Naive thymus-derived CD8-positive, alpha-beta T cell (primary cell): ENCODE results near the gene NRTN. TPM values are rescaled to one million over a fixed set of nuclear protein-coding genes. Genes with fewer than 3 reads are reported as not detected.
A peak's percentile ranks its signal among the peaks of the same experiment; 100 is the strongest.
"Not testable (repeated sequence)": the region's sequence is repeated elsewhere in the genome, so short reads cannot be mapped to it uniquely, and the experiment has no call there.

Experiments used
- ATAC-seq, 2 donors: fragments of 150-1000 bp; cut with Tn5 transposase in 1 of 2; sonication (Bioruptor Pico), chemical (Tn5 transposase) in 1 of 2; 1 replicate in 1 of 2; 2 replicates in 1 of 2; pipeline ENCODE4 v1.10.0; 2021; ENCODE audit warnings: mild to moderate bottlenecking in 2 of 2, moderate library complexity in 2 of 2
- POLR2A ChIA-PET: fragments of 350-600 bp; sonication (Branson Sonifier 250); formaldehyde crosslinking; loops from one replicate; lab custom pipeline; 2021; ENCODE audit warnings: antibody characterized with exemption; lab: Charles Lee
- DNase-seq, 10 donors: peaks; one replicate each; pipeline versions ENCODE4 v3.0.0 to v3.0.0-alpha.2; 2020 to 2022
- H3K27ac Mint-ChIP-seq, 10 donors: one replicate each; pipeline ENCODE4 v1.8.0; 2020 to 2022; ENCODE audit warnings: mild to moderate bottlenecking in 10 of 10, mixed read lengths in 10 of 10, moderate library complexity in 4 of 10, inconsistent platforms in 1 of 10
- H3K27me3 Mint-ChIP-seq, 5 donors: one replicate each; pipeline ENCODE4 v1.8.0; 2021 to 2022; ENCODE audit warnings: mixed read lengths in 5 of 5
- H3K36me3 Mint-ChIP-seq, 3 donors: one replicate each; pipeline ENCODE4 v1.8.0; 2020 to 2022; ENCODE audit warnings: mixed read lengths in 3 of 3, mild to moderate bottlenecking in 2 of 3, inconsistent platforms in 1 of 3
- H3K4me1 Mint-ChIP-seq, 4 donors: one replicate each; pipeline ENCODE4 v1.8.0; 2021 to 2022; ENCODE audit warnings: mixed read lengths in 4 of 4
- H3K4me3 Mint-ChIP-seq, 10 donors: one replicate each; pipeline ENCODE4 v1.8.0; 2020 to 2022; ENCODE audit warnings: mild to moderate bottlenecking in 10 of 10, mixed read lengths in 10 of 10, moderate library complexity in 6 of 10, inconsistent platforms in 1 of 10
- H3K9me3 Mint-ChIP-seq, 9 donors: one replicate each; pipeline ENCODE4 v1.8.0; 2020 to 2022; ENCODE audit warnings: mixed read lengths in 9 of 9, mild to moderate bottlenecking in 3 of 9, inconsistent platforms in 1 of 9, moderate library complexity in 1 of 9
- polyA plus RNA-seq, 3 donors: library from polyadenylated mRNA; unstranded; fragments of 300-500 nt; fragmentation: Illumina TruSeq; gene quantifications; one replicate each; pipeline ENCODE4 v1.2.3, GENCODE V29; 2021
- total RNA-seq, 8 experiments: library from RNA in 2 of 8; stranded (reverse) in 2 of 8; gene quantifications; one replicate each; pipeline ENCODE4 v1.2.3 and lab custom pipeline; 2021 to 2026

The NRTN gene
- total and polyA plus RNA-seq, 5 experiments from 2014 or later = 0.19 to 0.88 (median 0.82) TPM

GRCh38 chr19:5848621-5849020 lies 43.8 kb downstream of the NRTN start:
- H3K4me3 Mint-ChIP-seq, H3K9me3 Mint-ChIP-seq, H3K36me3 Mint-ChIP-seq, DNase-seq, POLR2A ChIA-PET, H3K27ac Mint-ChIP-seq, H3K4me1 Mint-ChIP-seq, ATAC-seq, H3K27me3 Mint-ChIP-seq: not testable (repeated sequence)

GRCh38 chr19:5850189-5850588 lies 45.3 kb downstream of the NRTN start:
- ATAC-seq = no peak
- H3K27me3 Mint-ChIP-seq = no peaks in the 10 kb centered on the region
- no peaks in the 10 kb centered on the region for H3K9me3 Mint-ChIP-seq
- no peak for DNase-seq
- POLR2A ChIA-PET = no interaction called here
- H3K36me3 Mint-ChIP-seq = no peaks in the 10 kb centered on the region
- no peak overlapping the region for H3K27ac Mint-ChIP-seq
- H3K4me3 Mint-ChIP-seq = no peak overlapping the region
- H3K4me1 Mint-ChIP-seq = peaks cover 0 to 7% (median 5%) of the 10 kb centered on the region in 4 donors

GRCh38 chr19:5850743-5851293 lies 46.0 kb downstream of the NRTN start:
- peak overlapping the region in 2 of 10 donors; percentile 14 to 24 for H3K27ac Mint-ChIP-seq
- POLR2A ChIA-PET = no interaction called here
- DNase-seq = no peak
- no peak for ATAC-seq
- H3K36me3 Mint-ChIP-seq = no peaks in the 10 kb centered on the region
- no peak overlapping the region for H3K4me3 Mint-ChIP-seq
- H3K4me1 Mint-ChIP-seq = peaks cover 0 to 7% (median 5%) of the 10 kb centered on the region in 4 donors
- no peaks in the 10 kb centered on the region for H3K9me3 Mint-ChIP-seq
- no peaks in the 10 kb centered on the region for H3K27me3 Mint-ChIP-seq

GRCh38 chr19:5851302-5851701 lies 46.4 kb downstream of the NRTN start, which contains the start of gene FUT3:
Gene FUT3, minus strand, starts transcription at chr19:5851449.
- POLR2A ChIA-PET = no interaction called here
- DNase-seq (no peak), ATAC-seq (no peak)
- H3K27ac Mint-ChIP-seq = peak within 1 kb of the TSS in 4 of 10 donors; percentile 14 to 58 (median 22)
- no peaks in the 10 kb centered on the region for H3K9me3 Mint-ChIP-seq
- H3K36me3 Mint-ChIP-seq = no peaks in the 10 kb centered on the region
- H3K4me1 Mint-ChIP-seq = peaks cover 0 to 7% (median 5%) of the 10 kb centered on the region in 4 donors
- no peak within 1 kb of the TSS for H3K4me3 Mint-ChIP-seq
- no peaks in the 10 kb centered on the region for H3K27me3 Mint-ChIP-seq

- ATAC-seq, H3K36me3 Mint-ChIP-seq, H3K27ac Mint-ChIP-seq, H3K9me3 Mint-ChIP-seq, H3K4me3 Mint-ChIP-seq, POLR2A ChIA-PET, H3K27me3 Mint-ChIP-seq, H3K4me1 Mint-ChIP-seq, DNase-seq: not testable (repeated sequence)
Measured at GRCh38 chr19:5854121-5854520, 49.3 kb downstream of the NRTN start.

GRCh38 chr19:5855151-5855550 lies 50.3 kb downstream of the NRTN start:
- ATAC-seq, H3K27me3 Mint-ChIP-seq, H3K27ac Mint-ChIP-seq, DNase-seq, H3K36me3 Mint-ChIP-seq, H3K4me3 Mint-ChIP-seq, H3K4me1 Mint-ChIP-seq, POLR2A ChIA-PET, H3K9me3 Mint-ChIP-seq: not testable (repeated sequence)

GRCh38 chr19:5857203-5858081 lies 52.6 kb downstream of the NRTN start:
- no peak overlapping the region for H3K4me3 Mint-ChIP-seq
- no peaks in the 10 kb centered on the region for H3K36me3 Mint-ChIP-seq
- POLR2A ChIA-PET = no interaction called here
- DNase-seq (no peak), ATAC-seq (no peak)
- no peaks in the 10 kb centered on the region for H3K9me3 Mint-ChIP-seq
- H3K27me3 Mint-ChIP-seq = peaks cover 0 to 3% (median 0%) of the 10 kb centered on the region in 5 donors
- H3K27ac Mint-ChIP-seq = no peak overlapping the region
- H3K4me1 Mint-ChIP-seq = peaks cover 0 to 5% (median 0%) of the 10 kb centered on the region in 4 donors

- Mint-ChIP-seq H3K36me3 (no peaks in the 10 kb centered on the region), H3K9me3 (no peaks in the 10 kb centered on the region), H3K27me3 (peaks cover 1 to 11% (median 7%) of the 10 kb centered on the region in 5 donors), H3K27ac (no peak overlapping the region), H3K4me1 (peaks cover 0 to 6% (median 0%) of the 10 kb centered on the region in 4 donors), H3K4me3 (no peak overlapping the region)
- POLR2A ChIA-PET = no interaction called here
- DNase-seq (no peak), ATAC-seq (no peak)
Measured at GRCh38 chr19:5863030-5863665, 58.3 kb downstream of the NRTN start.

- Mint-ChIP-seq H3K4me1 (peaks cover 0 to 6% (median 0%) of the 10 kb centered on the region in 4 donors), H3K27me3 (peaks cover 1 to 11% (median 7%) of the 10 kb centered on the region in 5 donors), H3K36me3 (no peaks in the 10 kb centered on the region), H3K27ac (peak overlapping the region in 1 of 10 donors; percentile 57), H3K9me3 (no peaks in the 10 kb centered on the region), H3K4me3 (no peak overlapping the region)
- POLR2A ChIA-PET = no interaction called here
- no peak for DNase-seq
- ATAC-seq = no peak
Measured at GRCh38 chr19:5864013-5864720, 59.3 kb downstream of the NRTN start.

GRCh38 chr19:5864725-5865486 lies 60.0 kb downstream of the NRTN start:
- Mint-ChIP-seq H3K27ac (peak overlapping the region in 1 of 10 donors; percentile 52), H3K4me1 (peaks cover 0 to 6% (median 0%) of the 10 kb centered on the region in 4 donors), H3K4me3 (no peak overlapping the region), H3K9me3 (no peaks in the 10 kb centered on the region), H3K27me3 (peaks cover 1 to 11% (median 7%) of the 10 kb centered on the region in 5 donors), H3K36me3 (no peaks in the 10 kb centered on the region)
- ATAC-seq (no peak), DNase-seq (no peak)
- POLR2A ChIA-PET = no interaction called here

- Mint-ChIP-seq H3K4me1 (peaks cover 0 to 6% (median 0%) of the 10 kb centered on the region in 4 donors), H3K36me3 (no peaks in the 10 kb centered on the region), H3K4me3 (peak overlapping the region in 1 of 10 donors; percentile 34), H3K9me3 (no peaks in the 10 kb centered on the region), H3K27me3 (peaks cover 1 to 11% (median 6%) of the 10 kb centered on the region in 5 donors), H3K27ac (peak overlapping the region in 1 of 10 donors; percentile 33)
- POLR2A ChIA-PET = no interaction called here
- DNase-seq (no peak), ATAC-seq (no peak)
Measured at GRCh38 chr19:5865772-5866171, 60.9 kb downstream of the NRTN start.
